B cell (primary cell): ENCODE data around the gene NRAP. TPM values are rescaled to one million over a fixed set of nuclear protein-coding genes. Genes with fewer than 3 reads are reported as not detected.

Source experiments
- ATAC-seq: fragments of 200-7000 bp; cut with Tn5 transposase; one replicate; pipeline ENCODE4 v1.10.0; 2021; ENCODE audit warnings: low read depth, mild to moderate bottlenecking, moderate number of reproducible peaks, moderate library complexity
- CTCF ChIA-PET: fragments of 350-600 bp; sonication (Branson Sonifier 250); formaldehyde crosslinking; loops from one replicate; lab custom pipeline; 2021; ENCODE audit warnings: antibody characterized with exemption, inconsistent platforms; lab: Charles Lee
- POLR2A ChIA-PET: fragments of 350-600 bp; sonication (Branson Sonifier 250); formaldehyde crosslinking; loops from one replicate; lab custom pipeline; 2021; ENCODE audit warnings: antibody characterized with exemption; lab: Charles Lee
- DNase-seq: peaks from one replicate; pipeline ENCODE4 v3.0.0; 2013
- H2AFZ ChIP-seq: 2 replicates; pipeline ENCODE4 v1.6.1; 2012; ENCODE audit warnings: mild to moderate bottlenecking, low read depth, low read length; ENCODE audit not compliant: insufficient read depth, poor library complexity, severe bottlenecking
- H3K27ac ChIP-seq, 2 donors: 1 replicate in 1 of 2; 2 replicates in 1 of 2; pipeline ENCODE4 v1.5.1; 2012 to 2013; ENCODE audit warnings: low read length in 2 of 2, mild to moderate bottlenecking in 2 of 2, moderate library complexity in 1 of 2
- H3K27me3 ChIP-seq, 4 experiments: fragments of 200-600 bp in 1 of 4; sonication (generic) in 1 of 4; replicated peaks in 1 of 4; 1 replicate in 2 of 4; 2 replicates in 2 of 4; pipeline versions ENCODE4 v1.6.1 to v1.7.0; 2013 to 2016; ENCODE audit warnings: low read length in 3 of 4, mild to moderate bottlenecking in 2 of 4, mixed read lengths in 1 of 4, moderate library complexity in 1 of 4; ENCODE audit not compliant: insufficient read depth in 4 of 4, control insufficient read depth in 3 of 4; ENCODE audit errors: control extremely low read depth in 1 of 4
- H3K36me3 ChIP-seq, 2 experiments: replicated peaks in 1 of 2; 1 replicate in 1 of 2; 2 replicates in 1 of 2; pipeline versions ENCODE4 v1.6.1 to v1.7.1; 2013; ENCODE audit warnings: low read length in 1 of 2; ENCODE audit not compliant: insufficient read depth in 2 of 2, control insufficient read depth in 1 of 2; ENCODE audit errors: control extremely low read depth in 1 of 2, extremely low read depth in 1 of 2
- H3K4me1 ChIP-seq, 2 donors: fragments of 200-600 bp in 1 of 2; sonication (generic) in 1 of 2; 1 replicate in 1 of 2; 2 replicates in 1 of 2; pipeline versions ENCODE4 v1.5.1 to v1.6.1; 2013 to 2017; ENCODE audit warnings: low read length in 2 of 2; ENCODE audit not compliant: control insufficient read depth in 2 of 2, insufficient read depth in 2 of 2
- H3K4me2 ChIP-seq: replicated peaks from 2 replicates; pipeline ENCODE3; 2012; ENCODE audit warnings: mild to moderate bottlenecking, low read depth, low read length; ENCODE audit not compliant: poor library complexity, severe bottlenecking
- H3K4me3 ChIP-seq, 5 experiments: fragments of 200-600 bp in 1 of 5; sonication (generic) in 1 of 5; 1 replicate in 3 of 5; 2 replicates in 2 of 5; pipeline versions ENCODE4 v1.5.1 to v1.7.0; 2011 to 2016; ENCODE audit warnings: low read length in 4 of 5, mild to moderate bottlenecking in 4 of 5, low read depth in 2 of 5, control low read depth in 1 of 5, moderate library complexity in 1 of 5; ENCODE audit not compliant: insufficient read depth in 1 of 5; ENCODE audit errors: control extremely low read depth in 1 of 5, extremely low read depth in 1 of 5
- H3K79me2 ChIP-seq: fragments of 200-600 bp; sonication (generic); one replicate; pipeline ENCODE4 v1.6.0; 2016; ENCODE audit warnings: low read length; ENCODE audit not compliant: control insufficient read depth, insufficient read depth
- H3K9ac ChIP-seq: fragments of 200-600 bp; sonication (generic); 2 replicates; pipeline ENCODE4 v1.6.1; 2017; ENCODE audit warnings: mild to moderate bottlenecking, low read length, moderate library complexity
- H3K9me3 ChIP-seq, 3 donors: one replicate each; pipeline versions ENCODE4 v1.6.1 to v1.7.1; 2013; ENCODE audit warnings: low read length in 2 of 3; ENCODE audit not compliant: control insufficient read depth in 2 of 3, insufficient read depth in 1 of 3; ENCODE audit errors: control extremely low read depth in 1 of 3
- H4K20me1 ChIP-seq: 2 replicates; pipeline ENCODE4 v1.6.0; 2012; ENCODE audit warnings: mild to moderate bottlenecking, low read length; ENCODE audit not compliant: insufficient read depth, control insufficient read depth, poor library complexity, severe bottlenecking
- H3K27ac Mint-ChIP-seq: one replicate; pipeline ENCODE4 v1.8.0; 2021; ENCODE audit warnings: mixed read lengths
- H3K27me3 Mint-ChIP-seq: one replicate; pipeline ENCODE4 v1.8.0; 2021; ENCODE audit warnings: mixed read lengths
- H3K4me1 Mint-ChIP-seq: one replicate; pipeline ENCODE4 v1.8.0; 2021; ENCODE audit warnings: mixed read lengths
- H3K4me3 Mint-ChIP-seq: one replicate; pipeline ENCODE4 v1.8.0; 2021; ENCODE audit warnings: mixed read lengths
- H3K9me3 Mint-ChIP-seq: one replicate; pipeline ENCODE4 v1.8.0; 2022; ENCODE audit warnings: mixed read lengths; ENCODE audit not compliant: insufficient read depth
- EZH2 ChIP-seq: IDR thresholded peaks from 2 replicates; pipeline ENCODE4 v1.6.1; 2012; ENCODE audit warnings: borderline replicate concordance, low read depth, mild to moderate bottlenecking, moderate library complexity, low read length; ENCODE audit not compliant: insufficient read depth, poor library complexity, severe bottlenecking
- WGBS: methylation state at CpG from one replicate; pipeline ENCODE4 v1.1.5; 2013; ENCODE audit warnings: missing lambda C conversion rate; ENCODE audit not compliant: insufficient coverage; 5-methylcytosine and 5-hydroxymethylcytosine counted together
- intact Hi-C: fragments of 100-400 bp; cut with micrococcal nuclease; formaldehyde crosslinking; loops from one replicate; pipeline ENCODE4 v1.10.0; 2022
- polyA plus RNA-seq: library from polyadenylated mRNA; depleted of rRNA; stranded (reverse); fragments of >200 nt; gene quantifications from 2 replicates; pipeline ENCODE4 v1.2.3, GENCODE V29; 2012
- total RNA-seq, 2 donors: library from RNA; stranded (reverse); fragments of 120-200 nt in 1 of 2; gene quantifications; 1 replicate in 1 of 2; 2 replicates in 1 of 2; pipeline versions ENCODE4 v1.2.3 to v1.2.4, GENCODE V29; 2013 to 2022
- TF ChIP-seq, protein P1 (sequence below): fragments of 200-600 bp; IDR thresholded peaks from one replicate; pipeline ENCODE4 v1.8.0; 2022; ENCODE audit warnings: antibody characterized with exemption, mild to moderate bottlenecking

NRAP gene
- total and polyA plus RNA-seq, 2 donors (not counting 1 experiment from before 2014, with no cell fraction given): not detected

DNA sequence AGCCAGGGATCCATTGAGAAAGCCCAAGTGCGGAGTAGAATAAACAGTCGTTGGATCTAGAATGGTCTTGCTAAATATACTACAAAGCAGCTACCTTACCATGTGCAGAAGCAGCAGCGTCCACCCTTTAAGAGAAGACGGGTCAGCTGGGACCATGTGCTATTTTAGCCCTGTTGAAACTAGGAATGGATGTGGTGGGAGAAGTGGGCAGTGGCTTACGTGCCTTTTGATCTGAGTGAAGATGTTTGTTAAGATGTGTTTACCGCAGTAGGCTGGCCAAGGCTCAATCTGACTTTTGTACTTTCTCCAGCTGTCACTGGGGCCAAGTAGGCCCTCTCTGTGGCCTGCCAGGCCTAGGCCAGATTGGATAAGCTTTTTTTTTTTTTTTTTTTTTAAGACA lies 101.8 kb downstream of the NRAP start:
- Mint-ChIP-seq H3K4me3 (no peak overlapping the region), H3K27me3 (peaks cover 25% of the 10 kb centered on the region), H3K9me3 (no peaks in the 10 kb centered on the region), H3K4me1 (peaks cover 5% of the 10 kb centered on the region), H3K27ac (no peak overlapping the region)
- H3K4me3 ChIP-seq: no peak overlapping the region
- H3K36me3 ChIP-seq: no peaks in the 10 kb centered on the region
- no peak overlapping the region for H3K27ac ChIP-seq
- DNase-seq (no peak), ATAC-seq (no peak)
- H3K4me1 ChIP-seq: peaks cover 2 to 7% of the 10 kb centered on the region in 2 donors
- intact Hi-C loops: loop anchor here (5.0 kb wide), 1 partner anchor 840 kb away; no protein-coding TSS in a partner anchor
- peaks cover 0 to 7% (median 0%) of the 10 kb centered on the region in 4 experiments for H3K27me3 ChIP-seq
- TF ChIP-seq, protein P1, sequence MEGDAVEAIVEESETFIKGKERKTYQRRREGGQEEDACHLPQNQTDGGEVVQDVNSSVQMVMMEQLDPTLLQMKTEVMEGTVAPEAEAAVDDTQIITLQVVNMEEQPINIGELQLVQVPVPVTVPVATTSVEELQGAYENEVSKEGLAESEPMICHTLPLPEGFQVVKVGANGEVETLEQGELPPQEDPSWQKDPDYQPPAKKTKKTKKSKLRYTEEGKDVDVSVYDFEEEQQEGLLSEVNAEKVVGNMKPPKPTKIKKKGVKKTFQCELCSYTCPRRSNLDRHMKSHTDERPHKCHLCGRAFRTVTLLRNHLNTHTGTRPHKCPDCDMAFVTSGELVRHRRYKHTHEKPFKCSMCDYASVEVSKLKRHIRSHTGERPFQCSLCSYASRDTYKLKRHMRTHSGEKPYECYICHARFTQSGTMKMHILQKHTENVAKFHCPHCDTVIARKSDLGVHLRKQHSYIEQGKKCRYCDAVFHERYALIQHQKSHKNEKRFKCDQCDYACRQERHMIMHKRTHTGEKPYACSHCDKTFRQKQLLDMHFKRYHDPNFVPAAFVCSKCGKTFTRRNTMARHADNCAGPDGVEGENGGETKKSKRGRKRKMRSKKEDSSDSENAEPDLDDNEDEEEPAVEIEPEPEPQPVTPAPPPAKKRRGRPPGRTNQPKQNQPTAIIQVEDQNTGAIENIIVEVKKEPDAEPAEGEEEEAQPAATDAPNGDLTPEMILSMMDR: no peak
- no peak for TF ChIP-seq EZH2
- H4K20me1 ChIP-seq: no peaks in the 10 kb centered on the region
- no peak overlapping the region for H2AFZ ChIP-seq
- H3K9me3 ChIP-seq: no peaks in the 10 kb centered on the region
- no peak overlapping the region for H3K4me2 ChIP-seq
- no peak overlapping the region for H3K9ac ChIP-seq
- CTCF ChIA-PET: interaction anchor here (0.7 to 2.3 kb wide), 5 partner anchors 8 to 839 kb away, joined by 3 to 12 read pairs (median 3); partner anchors contain the start of gene HABP2
- POLR2A ChIA-PET: no interaction called here
- 92% methylated on average over 5 of the region's 6 CpGs for WGBS
- no peaks in the 10 kb centered on the region for H3K79me2 ChIP-seq

DNA sequence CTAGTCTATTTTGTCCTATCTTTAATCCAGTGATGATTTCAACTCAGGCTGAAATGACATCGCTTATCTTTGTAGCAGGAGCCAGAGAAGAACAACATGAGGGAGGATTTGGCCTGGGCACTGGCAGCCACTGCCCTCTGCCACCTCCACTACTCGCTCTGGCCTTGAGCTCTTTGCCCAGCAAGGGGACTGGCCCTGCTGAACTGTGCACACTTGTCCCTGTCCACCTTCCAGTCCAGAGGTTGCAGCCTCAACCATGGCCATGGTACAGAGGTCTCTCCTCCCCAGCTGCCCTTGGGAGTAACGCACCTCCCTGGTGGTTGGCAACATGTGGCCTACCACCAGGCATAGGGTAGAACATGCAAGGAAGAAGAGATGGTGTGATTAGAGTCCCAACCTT lies 102.6 kb downstream of the NRAP start:
- DNase-seq: no peak
- CTCF ChIA-PET: no interaction called here
- no peak for ATAC-seq

More for the DNA sequence above, 102.6 kb downstream of the NRAP start:
- TF ChIP-seq, protein P1: no peak
- no peak for TF ChIP-seq EZH2
- no peaks in the 10 kb centered on the region for H3K36me3 ChIP-seq
- peaks cover 28% of the 10 kb centered on the region for H3K27me3 Mint-ChIP-seq
- peaks cover 5% of the 10 kb centered on the region for H3K4me1 Mint-ChIP-seq
- no peak overlapping the region for H3K9ac ChIP-seq
- no peaks in the 10 kb centered on the region for H3K79me2 ChIP-seq
- H3K4me3 ChIP-seq: no peak overlapping the region
- H3K27ac ChIP-seq: no peak overlapping the region
- no peaks in the 10 kb centered on the region for H3K9me3 ChIP-seq
- H3K4me3 Mint-ChIP-seq: no peak overlapping the region
- H3K27ac Mint-ChIP-seq: no peak overlapping the region
- no peak overlapping the region for H3K4me2 ChIP-seq
- peaks cover 2 to 7% of the 10 kb centered on the region in 2 donors for H3K4me1 ChIP-seq
- intact Hi-C loops: loop anchor here (5.0 kb wide), 1 partner anchor 839 kb away; no protein-coding TSS in a partner anchor
- no peaks in the 10 kb centered on the region for H4K20me1 ChIP-seq
- WGBS: 93% methylated on average over 2 of the region's 3 CpGs
- peaks cover 0 to 7% (median 0%) of the 10 kb centered on the region in 4 experiments for H3K27me3 ChIP-seq
- POLR2A ChIA-PET: no interaction called here
- H3K9me3 Mint-ChIP-seq: no peaks in the 10 kb centered on the region
- H2AFZ ChIP-seq: no peak overlapping the region
